HepG2 (cell line): ENCODE measurements around the gene NDRG2. TPM values are rescaled to one million over a fixed set of nuclear protein-coding genes. Genes with fewer than 3 reads are reported as not detected.
A peak's percentile ranks its signal among the peaks of the same experiment; 100 is the strongest.

Experiments
- ATAC-seq: fragments of 200-7000 bp; cut with Tn5 transposase; 3 replicates; pipeline ENCODE4 v1.9.1; 2020; ENCODE audit warnings: mild to moderate bottlenecking, moderate library complexity
- BruUV-seq: library from RNA; stranded (reverse); fragments of 400-500 nt; replicated peaks from 2 replicates; lab custom pipeline; 2021; lab: Mats Ljungman, UMichigan
- CTCF ChIA-PET: fragments of 300-600 bp; formaldehyde crosslinking; extraction: SDS; loops from one replicate; lab custom pipeline; 2021; ENCODE audit warnings: low total read pairs, inconsistent platforms, low intra/inter-chr PET ratio; lab: Yijun Ruan, JAX
- POLR2A ChIA-PET: fragments of 350-600 bp; sonication (Branson Sonifier 250); formaldehyde crosslinking; loops from one replicate; lab custom pipeline; 2020; ENCODE audit warnings: antibody characterized with exemption, inconsistent platforms; lab: Yijun Ruan, JAX
- DNase-seq: peaks from one replicate; pipeline ENCODE4 v3.0.0-alpha.2; 2015; ENCODE audit warnings: low spot score
- FAIRE-seq: peaks from 3 replicates; lab custom pipeline; 2011; peaks lifted over from hg19 to GRCh38; lab: Jason Lieb, UNC
- H2AFZ ChIP-seq: one replicate; pipeline ENCODE4 v1.6.1; 2011; ENCODE audit warnings: low read length, inconsistent platforms
- H3K27ac ChIP-seq: fragments of 300-600 bp; 3 replicates; pipeline ENCODE4 v1.8.0; 2011; ENCODE audit warnings: mixed run types, mild to moderate bottlenecking, mixed read lengths, low read length, inconsistent platforms; ENCODE audit not compliant: insufficient read depth; ENCODE audit errors: extremely low read length
- H3K27me3 ChIP-seq, 2 experiments: fragments of 200-600 bp in 1 of 2; 2 replicates in 1 of 2; 3 replicates in 1 of 2; pipeline versions ENCODE4 v1.6.0 to v1.8.0; 2011; ENCODE audit warnings: low read length in 2 of 2, mild to moderate bottlenecking in 2 of 2, moderate library complexity in 2 of 2, inconsistent platforms in 1 of 2; ENCODE audit not compliant: insufficient read depth in 2 of 2, control insufficient read depth in 1 of 2
- H3K36me3 ChIP-seq, 2 experiments: fragments of 200-600 bp in 1 of 2; replicated peaks in 1 of 2; 2 replicates in 1 of 2; 3 replicates in 1 of 2; pipeline versions ENCODE4 v1.5.1 to v1.8.0; 2011; ENCODE audit warnings: low read length in 2 of 2, inconsistent platforms in 1 of 2; ENCODE audit not compliant: insufficient read depth in 2 of 2, control insufficient read depth in 1 of 2
- H3K4me1 ChIP-seq: 2 replicates; pipeline ENCODE4 v1.5.1; 2012; ENCODE audit warnings: low read length, inconsistent platforms; ENCODE audit not compliant: insufficient read depth
- H3K4me2 ChIP-seq: 2 replicates; pipeline ENCODE4 v1.6.0; 2011; ENCODE audit warnings: low read depth, low read length, inconsistent platforms
- H3K4me3 ChIP-seq, 3 experiments: fragments of 200-600 bp in 1 of 3; sonication (generic), shearing (Covaris generic) in 1 of 3; replicated peaks in 1 of 3; 2 replicates each; pipeline ENCODE4 v1.5.1; 2011 to 2016; ENCODE audit warnings: low read length in 3 of 3, inconsistent platforms in 2 of 3, low read depth in 2 of 3, mild to moderate bottlenecking in 2 of 3, control low read depth in 1 of 3, mixed read lengths in 1 of 3; ENCODE audit not compliant: insufficient read depth in 1 of 3
- H3K79me2 ChIP-seq: one replicate; pipeline ENCODE4 v1.6.1; 2011; ENCODE audit warnings: low read length, inconsistent platforms; ENCODE audit not compliant: insufficient read depth
- H3K9ac ChIP-seq: 2 replicates; pipeline ENCODE4 v1.6.0; 2011; ENCODE audit warnings: mild to moderate bottlenecking, low read depth, low read length, inconsistent platforms; ENCODE audit not compliant: insufficient read depth
- H3K9me3 ChIP-seq: 2 replicates; pipeline ENCODE4 v1.5.1; 2012; ENCODE audit warnings: mild to moderate bottlenecking, low read length
- H4K20me1 ChIP-seq: 2 replicates; pipeline ENCODE4 v1.6.0; 2011; ENCODE audit warnings: inconsistent platforms, mild to moderate bottlenecking, low read length, moderate library complexity; ENCODE audit not compliant: insufficient read depth
- ATF7 ChIP-seq, 2 experiments: fragments of 450-650 bp in 1 of 2; sonication (generic) in 1 of 2; formaldehyde crosslinking in 1 of 2; IDR thresholded peaks; 2 replicates each; pipeline versions ENCODE4 v1.4.0 to v1.6.1; 2016 to 2020; ENCODE audit warnings: antibody characterized with exemption in 1 of 2, mild to moderate bottlenecking in 1 of 2, missing genetic modification reagents in 1 of 2
- JUN ChIP-seq: sonication (generic); formaldehyde crosslinking; IDR thresholded peaks from 2 replicates; pipeline ENCODE4 v1.4.0; 2020; ENCODE audit warnings: mild to moderate bottlenecking, missing genetic modification reagents
- MED8 ChIP-seq: sonication (generic); formaldehyde crosslinking; IDR thresholded peaks from 2 replicates; pipeline ENCODE4 v1.8.1; 2023; ENCODE audit warnings: mild to moderate bottlenecking, missing genetic modification reagents; ENCODE audit not compliant: insufficient replicate concordance
- PAF1 ChIP-seq: IDR thresholded peaks from 2 replicates; pipeline ENCODE4 v1.6.1; 2016; ENCODE audit warnings: missing genetic modification reagents, missing compliant biosample characterization
- RORA ChIP-seq: sonication (generic); formaldehyde crosslinking; IDR thresholded peaks from 2 replicates; pipeline ENCODE4 v1.5.0; 2020; ENCODE audit warnings: mild to moderate bottlenecking, missing genetic modification reagents, moderate library complexity
- ZMYM4 ChIP-seq: sonication (generic); formaldehyde crosslinking; IDR thresholded peaks from 2 replicates; pipeline ENCODE4 v1.8.1; 2023; ENCODE audit warnings: mild to moderate bottlenecking, missing genetic modification reagents
- ZNF547 ChIP-seq: sonication (generic); formaldehyde crosslinking; IDR thresholded peaks from 2 replicates; pipeline ENCODE4 v1.5.1; 2020; ENCODE audit warnings: mild to moderate bottlenecking, missing genetic modification reagents
- ZNF724P ChIP-seq: sonication (generic); formaldehyde crosslinking; IDR thresholded peaks from 2 replicates; pipeline ENCODE4 v1.8.0; 2022; ENCODE audit warnings: missing genetic modification reagents, borderline replicate concordance
- WGBS: methylation state at CpG from one replicate; pipeline ENCODE4 v1.1.6; 2017; ENCODE audit warnings: low lambda C conversion rate; 5-methylcytosine and 5-hydroxymethylcytosine counted together
- in situ Hi-C: cut with HindIII; loops from 2 replicates; pipeline ENCODE4 v1.10.0; 2017; ENCODE audit warnings: low pct_unique_long_range_greater_than_20kb; ENCODE audit not compliant: extremely low pct_ligation_motif_present
- intact Hi-C: fragments of 100-400 bp; cut with micrococcal nuclease; formaldehyde crosslinking; loops from one replicate; pipeline ENCODE4 v1.10.0; 2022; ENCODE audit not compliant: unreplicated experiment
- polyA plus RNA-seq, 8 experiments: library from polyadenylated mRNA; depleted of rRNA in 3 of 8; stranded (reverse) in 7 of 8; unstranded in 1 of 8; fragments of >200 nt; fragmentation: Illumina TruSeq in 4 of 8; extraction: Trizol in 4 of 8; gene quantifications; 2 replicates each; pipeline versions ENCODE4 v1.2.1 to v1.2.3, GENCODE V29; 2011 to 2016; ENCODE audit warnings: low read depth in 4 of 8, missing spikeins in 1 of 8, mixed read lengths in 1 of 8; ENCODE audit not compliant: insufficient read depth in 1 of 8
- total RNA-seq, 5 experiments: library from RNA; depleted of rRNA; stranded (reverse); fragments of >200 nt; fragmentation: Illumina TruSeq; extraction: Trizol; gene quantifications; 2 replicates each; pipeline ENCODE4 v1.2.3, GENCODE V29; 2016; ENCODE audit warnings: low read depth in 1 of 5
- TF ChIP-seq, protein P1 (sequence below): sonication (generic); formaldehyde crosslinking; IDR thresholded peaks from 2 replicates; pipeline ENCODE4 v1.5.1; 2020; ENCODE audit warnings: mild to moderate bottlenecking, missing genetic modification reagents
- TF ChIP-seq, protein P2 (sequence below): sonication (generic); formaldehyde crosslinking; IDR thresholded peaks from 2 replicates; pipeline ENCODE4 v1.4.0; 2020; ENCODE audit warnings: missing genetic modification reagents, borderline replicate concordance
- TF ChIP-seq, protein P3 (sequence below): sonication (generic); formaldehyde crosslinking; IDR thresholded peaks from 2 replicates; pipeline ENCODE4 v1.5.1; 2020; ENCODE audit warnings: mild to moderate bottlenecking, missing genetic modification reagents, borderline replicate concordance
- TF ChIP-seq, protein P4 (sequence below): sonication (generic); formaldehyde crosslinking; IDR thresholded peaks from 2 replicates; pipeline ENCODE4 v1.4.0; 2020; ENCODE audit warnings: low read depth, mild to moderate bottlenecking, missing genetic modification reagents

NDRG2 gene
- total and polyA plus RNA-seq, 2 of the 13 experiments (the other 11 are each of a cell fraction or from before 2014, with no cell fraction given) = 27.2 to 189 TPM

DNA sequence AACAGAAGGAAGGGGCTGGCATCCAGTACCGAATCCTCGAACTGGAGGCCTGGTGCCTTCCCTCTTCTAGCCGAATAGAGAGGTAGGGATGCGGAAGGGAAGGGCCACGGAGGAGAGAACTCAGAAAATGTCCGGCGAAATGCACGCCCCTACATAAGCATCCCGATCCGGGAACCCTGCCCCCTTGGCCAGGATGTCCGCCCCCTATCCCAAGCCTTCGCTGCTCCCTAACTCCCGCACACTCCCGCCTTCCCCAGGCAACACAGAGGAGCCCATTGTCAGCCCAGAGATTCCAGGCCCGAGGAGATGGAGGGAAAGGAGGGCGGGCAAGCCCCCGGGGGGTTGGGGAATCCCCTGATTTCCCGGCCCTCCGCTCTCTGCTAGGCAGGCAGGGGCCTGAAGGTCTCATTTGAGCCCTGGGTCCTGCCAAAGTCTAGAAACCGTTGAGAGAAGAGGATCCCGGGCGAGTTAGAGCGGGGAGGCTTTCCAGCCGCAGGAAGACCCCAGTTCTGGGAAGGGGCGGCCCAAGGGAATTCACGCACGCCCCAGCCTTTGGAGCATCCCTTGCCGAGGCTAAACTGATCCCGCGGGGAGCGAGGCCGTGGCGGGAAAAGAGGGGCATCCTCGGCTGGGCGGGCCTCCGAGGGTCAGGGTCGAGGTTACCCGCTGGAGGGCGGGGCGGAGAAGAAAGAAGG lies 44.7 kb upstream of the NDRG2 start:
- peaks cover 0 to 7% of the 10 kb centered on the region in 2 experiments; a peak in 1 of 5 replicates for H3K27me3 ChIP-seq
- peak overlapping the region; percentile 77 for H3K27ac ChIP-seq
- H3K4me3 ChIP-seq = peak overlapping the region; percentile 86 to 90 (median 87)
- peaks cover 6% of the 10 kb centered on the region for H3K79me2 ChIP-seq
- 3% methylated on average over 39 of the region's 40 CpGs for WGBS
- DNase-seq = peak; percentile 85
- FAIRE-seq = no peak
- ChIA-PET POLR2A (interaction anchor here (1.1 to 6.7 kb wide), 21 partner anchors 8 to 386 kb away, joined by 4 to 141 read pairs (median 17); partner anchors contain the start of genes RNASE4, RNASE8, TMEM253 and ZNF219), CTCF (interaction anchor here (5.8 to 7.5 kb wide), 4 partner anchors 20 to 55 kb away, joined by 35 to 135 read pairs (median 60); no protein-coding TSS in a partner anchor)
- H3K36me3 ChIP-seq = peaks cover 5 to 13% of the 10 kb centered on the region in 2 experiments; a peak in 4 of 5 replicates
- no peaks in the 10 kb centered on the region for H3K9me3 ChIP-seq
- H4K20me1 ChIP-seq = no peaks in the 10 kb centered on the region
- peak; percentile 61 for ATAC-seq
- BruUV-seq = no TSS peak
- H3K4me2 ChIP-seq = peak overlapping the region; percentile 87
- H2AFZ ChIP-seq = no peak overlapping the region
- intact Hi-C loops (loop anchor here (1.0 to 5.0 kb wide), 3 partner anchors 15 to 123 kb away; no protein-coding TSS in a partner anchor), in situ Hi-C loops (loop anchor here (5.0 kb wide), 1 partner anchor 33 kb away; the partner anchor contains the start of gene TMEM253)
- H3K4me1 ChIP-seq = peaks cover 58% of the 10 kb centered on the region
- peak overlapping the region; percentile 80 for H3K9ac ChIP-seq
- no peak for TF ChIP-seq RORA (CRISPR knock-in tag)
- TF ChIP-seq, protein P1, sequence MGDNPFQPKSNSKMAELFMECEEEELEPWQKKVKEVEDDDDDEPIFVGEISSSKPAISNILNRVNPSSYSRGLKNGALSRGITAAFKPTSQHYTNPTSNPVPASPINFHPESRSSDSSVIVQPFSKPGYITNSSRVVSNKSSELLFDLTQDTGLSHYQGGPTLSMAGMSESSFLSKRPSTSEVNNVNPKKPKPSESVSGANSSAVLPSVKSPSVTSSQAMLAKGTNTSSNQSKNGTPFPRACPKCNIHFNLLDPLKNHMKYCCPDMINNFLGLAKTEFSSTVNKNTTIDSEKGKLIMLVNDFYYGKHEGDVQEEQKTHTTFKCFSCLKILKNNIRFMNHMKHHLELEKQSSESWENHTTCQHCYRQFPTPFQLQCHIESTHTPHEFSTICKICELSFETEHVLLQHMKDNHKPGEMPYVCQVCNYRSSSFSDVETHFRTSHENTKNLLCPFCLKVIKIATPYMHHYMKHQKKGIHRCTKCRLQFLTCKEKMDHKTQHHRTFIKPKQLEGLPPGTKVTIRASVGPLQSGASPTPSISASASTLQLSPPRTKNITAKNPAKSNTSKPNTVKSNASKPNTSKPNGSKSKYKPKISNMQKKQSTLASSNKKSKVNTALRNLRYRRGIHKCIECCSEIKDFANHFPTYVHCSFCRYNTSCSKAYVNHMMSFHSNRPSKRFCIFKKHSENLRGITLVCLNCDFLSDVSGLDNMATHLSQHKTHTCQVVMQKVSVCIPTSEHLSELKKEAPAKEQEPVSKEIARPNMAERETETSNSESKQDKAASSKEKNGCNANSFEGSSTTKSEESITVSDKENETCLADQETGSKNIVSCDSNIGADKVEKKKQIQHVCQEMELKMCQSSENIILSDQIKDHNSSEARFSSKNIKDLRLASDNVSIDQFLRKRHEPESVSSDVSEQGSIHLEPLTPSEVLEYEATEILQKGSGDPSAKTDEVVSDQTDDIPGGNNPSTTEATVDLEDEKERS (CRISPR knock-in tag) = peak; percentile 69
- TF ChIP-seq, protein P2, sequence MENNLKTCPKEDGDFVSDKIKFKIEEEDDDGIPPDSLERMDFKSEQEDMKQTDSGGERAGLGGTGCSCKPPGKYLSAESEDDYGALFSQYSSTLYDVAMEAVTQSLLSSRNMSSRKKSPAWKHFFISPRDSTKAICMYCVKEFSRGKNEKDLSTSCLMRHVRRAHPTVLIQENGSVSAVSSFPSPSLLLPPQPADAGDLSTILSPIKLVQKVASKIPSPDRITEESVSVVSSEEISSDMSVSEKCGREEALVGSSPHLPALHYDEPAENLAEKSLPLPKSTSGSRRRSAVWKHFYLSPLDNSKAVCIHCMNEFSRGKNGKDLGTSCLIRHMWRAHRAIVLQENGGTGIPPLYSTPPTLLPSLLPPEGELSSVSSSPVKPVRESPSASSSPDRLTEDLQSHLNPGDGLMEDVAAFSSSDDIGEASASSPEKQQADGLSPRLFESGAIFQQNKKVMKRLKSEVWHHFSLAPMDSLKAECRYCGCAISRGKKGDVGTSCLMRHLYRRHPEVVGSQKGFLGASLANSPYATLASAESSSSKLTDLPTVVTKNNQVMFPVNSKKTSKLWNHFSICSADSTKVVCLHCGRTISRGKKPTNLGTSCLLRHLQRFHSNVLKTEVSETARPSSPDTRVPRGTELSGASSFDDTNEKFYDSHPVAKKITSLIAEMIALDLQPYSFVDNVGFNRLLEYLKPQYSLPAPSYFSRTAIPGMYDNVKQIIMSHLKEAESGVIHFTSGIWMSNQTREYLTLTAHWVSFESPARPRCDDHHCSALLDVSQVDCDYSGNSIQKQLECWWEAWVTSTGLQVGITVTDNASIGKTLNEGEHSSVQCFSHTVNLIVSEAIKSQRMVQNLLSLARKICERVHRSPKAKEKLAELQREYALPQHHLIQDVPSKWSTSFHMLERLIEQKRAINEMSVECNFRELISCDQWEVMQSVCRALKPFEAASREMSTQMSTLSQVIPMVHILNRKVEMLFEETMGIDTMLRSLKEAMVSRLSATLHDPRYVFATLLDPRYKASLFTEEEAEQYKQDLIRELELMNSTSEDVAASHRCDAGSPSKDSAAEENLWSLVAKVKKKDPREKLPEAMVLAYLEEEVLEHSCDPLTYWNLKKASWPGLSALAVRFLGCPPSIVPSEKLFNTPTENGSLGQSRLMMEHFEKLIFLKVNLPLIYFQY (CRISPR knock-in tag) = no peak
- TF ChIP-seq ZNF724P (CRISPR knock-in tag) = no peak
- TF ChIP-seq MED8 = peak; percentile 72
- TF ChIP-seq, protein P3, sequence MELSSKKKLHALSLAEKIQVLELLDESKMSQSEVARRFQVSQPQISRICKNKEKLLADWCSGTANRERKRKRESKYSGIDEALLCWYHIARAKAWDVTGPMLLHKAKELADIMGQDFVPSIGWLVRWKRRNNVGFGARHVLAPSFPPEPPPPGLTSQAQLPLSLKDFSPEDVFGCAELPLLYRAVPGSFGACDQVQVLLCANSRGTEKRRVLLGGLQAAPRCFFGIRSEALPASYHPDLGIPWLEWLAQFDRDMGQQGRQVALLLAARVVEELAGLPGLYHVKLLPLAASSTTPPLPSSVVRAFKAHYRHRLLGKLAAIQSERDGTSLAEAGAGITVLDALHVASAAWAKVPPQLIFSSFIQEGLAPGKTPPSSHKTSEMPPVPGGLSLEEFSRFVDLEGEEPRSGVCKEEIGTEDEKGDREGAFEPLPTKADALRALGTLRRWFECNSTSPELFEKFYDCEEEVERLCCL (CRISPR knock-in tag) = peak; percentile 43; the same call in 1 of the 2 replicates
- TF ChIP-seq PAF1 (CRISPR knock-in tag) = no peak
- 0 out of 2 replicates have a peak, but pooled peaks have one; percentile 30 for TF ChIP-seq ZNF547 (CRISPR knock-in tag)
- peak; percentile 44; the same call in 1 of the 2 replicates for TF ChIP-seq JUN (CRISPR knock-in tag)
- TF ChIP-seq, protein P4, sequence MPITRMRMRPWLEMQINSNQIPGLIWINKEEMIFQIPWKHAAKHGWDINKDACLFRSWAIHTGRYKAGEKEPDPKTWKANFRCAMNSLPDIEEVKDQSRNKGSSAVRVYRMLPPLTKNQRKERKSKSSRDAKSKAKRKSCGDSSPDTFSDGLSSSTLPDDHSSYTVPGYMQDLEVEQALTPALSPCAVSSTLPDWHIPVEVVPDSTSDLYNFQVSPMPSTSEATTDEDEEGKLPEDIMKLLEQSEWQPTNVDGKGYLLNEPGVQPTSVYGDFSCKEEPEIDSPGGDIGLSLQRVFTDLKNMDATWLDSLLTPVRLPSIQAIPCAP (CRISPR knock-in tag) = no peak
- no peak for TF ChIP-seq ATF7 (IDR thresholded peaks at IDR 0.05)
- 0 out of 2 replicates have a peak, but pooled peaks have one; percentile 43 for TF ChIP-seq ATF7 (CRISPR knock-in tag; IDR thresholded peaks at IDR 0.05)
- peak; percentile 4; the same call in 1 of the 2 replicates for TF ChIP-seq ZMYM4 (CRISPR knock-in tag)
